ENCODE data around the gene SPZ1. TPM values are rescaled to one million over a fixed set of nuclear protein-coding genes. Genes with fewer than 3 reads are reported as not detected.

The SPZ1 gene
- polyA plus RNA-seq, 1 of the 3 experiments (the other 2 are of a cell fraction): not detected

DNA sequence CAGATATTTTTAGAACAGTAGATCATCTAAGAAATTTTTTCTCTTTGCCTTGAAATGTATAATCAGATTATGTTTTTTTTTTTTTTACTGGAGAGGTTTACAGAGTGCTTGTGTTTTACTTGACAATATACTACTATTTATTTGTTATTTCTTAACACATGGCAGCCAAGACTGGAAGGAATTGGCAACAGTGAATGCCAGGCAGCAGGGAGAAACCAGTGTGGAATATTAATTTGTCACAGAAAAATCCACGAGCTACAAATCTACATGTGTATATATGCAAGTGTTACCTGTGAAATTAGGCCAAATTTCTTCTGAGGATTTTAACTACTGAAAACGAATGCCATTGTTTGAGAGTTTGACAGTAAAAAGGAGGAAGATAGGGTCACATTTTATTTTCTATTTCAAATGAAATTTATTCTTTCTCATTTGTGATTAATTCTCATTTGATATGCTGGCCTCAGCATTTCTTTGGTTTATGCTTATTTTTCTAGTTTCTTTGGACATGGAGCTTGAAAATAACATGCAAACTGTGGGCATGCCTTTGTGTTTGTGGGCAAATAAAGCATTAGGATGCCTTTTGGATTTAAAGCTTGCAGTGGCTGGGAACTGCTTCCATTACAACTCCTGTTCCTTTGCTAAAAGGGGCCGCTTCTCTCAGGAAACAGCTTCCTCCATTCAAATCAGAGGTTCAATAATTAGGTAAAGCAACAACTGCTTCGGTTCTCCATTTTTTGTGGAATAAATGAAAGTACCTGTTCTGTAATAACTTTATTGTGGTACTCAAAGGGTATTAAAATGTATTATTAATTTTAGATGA is 49.1 kb downstream of the SPZ1 start:
- H3K9ac ChIP-seq: no peak overlapping the region
- H3K27me3 ChIP-seq (ENCODE audit: insufficient read depth): no peaks in the 10 kb centered on the region
- H3K4me3 ChIP-seq (ENCODE audit: low read depth in 2 of 2, low read length in 1 of 2): no peak overlapping the region
- H3K9me3 ChIP-seq: no peaks in the 10 kb centered on the region
- no peaks in the 10 kb centered on the region for H3K36me3 ChIP-seq (replicated peaks in 1 of 2; ENCODE audit: control insufficient read depth in 1 of 2, insufficient read depth in 2 of 2, low read length in 1 of 2)
- peaks cover 0 to 2% of the 10 kb centered on the region in 2 experiments; a peak in 1 of 4 replicates for H3K4me1 ChIP-seq (ENCODE audit: control insufficient read depth in 1 of 2, insufficient read depth in 2 of 2, low read depth in 1 of 2, low read length in 1 of 2)
- DNase-seq: no peak
- no peaks in the 10 kb centered on the region for H3K79me2 ChIP-seq (ENCODE audit: insufficient read depth)
- no peaks in the 10 kb centered on the region for H3F3A ChIP-seq (replicated peaks; ENCODE audit: insufficient read depth)
- H3K4me2 ChIP-seq: no peak overlapping the region
- TF ChIP-seq FOXJ3 (CRISPR knock-in tag; IDR thresholded peaks at IDR 0.05): no peak
- TF ChIP-seq, protein P1, sequence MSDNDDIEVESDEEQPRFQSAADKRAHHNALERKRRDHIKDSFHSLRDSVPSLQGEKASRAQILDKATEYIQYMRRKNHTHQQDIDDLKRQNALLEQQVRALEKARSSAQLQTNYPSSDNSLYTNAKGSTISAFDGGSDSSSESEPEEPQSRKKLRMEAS (IDR thresholded peaks at IDR 0.05; ENCODE audit: low read depth): no peak
- TF ChIP-seq TAF1 (IDR thresholded peaks at IDR 0.05; ENCODE audit: borderline replicate concordance, low read depth, low read length): no peak
- no peak for TF ChIP-seq TEAD4 (IDR thresholded peaks at IDR 0.05; ENCODE audit: borderline replicate concordance, insufficient read depth)
- no peak for TF ChIP-seq SMC3 (IDR thresholded peaks at IDR 0.05; ENCODE audit: low read depth, low read length)
- TF ChIP-seq, protein P2, sequence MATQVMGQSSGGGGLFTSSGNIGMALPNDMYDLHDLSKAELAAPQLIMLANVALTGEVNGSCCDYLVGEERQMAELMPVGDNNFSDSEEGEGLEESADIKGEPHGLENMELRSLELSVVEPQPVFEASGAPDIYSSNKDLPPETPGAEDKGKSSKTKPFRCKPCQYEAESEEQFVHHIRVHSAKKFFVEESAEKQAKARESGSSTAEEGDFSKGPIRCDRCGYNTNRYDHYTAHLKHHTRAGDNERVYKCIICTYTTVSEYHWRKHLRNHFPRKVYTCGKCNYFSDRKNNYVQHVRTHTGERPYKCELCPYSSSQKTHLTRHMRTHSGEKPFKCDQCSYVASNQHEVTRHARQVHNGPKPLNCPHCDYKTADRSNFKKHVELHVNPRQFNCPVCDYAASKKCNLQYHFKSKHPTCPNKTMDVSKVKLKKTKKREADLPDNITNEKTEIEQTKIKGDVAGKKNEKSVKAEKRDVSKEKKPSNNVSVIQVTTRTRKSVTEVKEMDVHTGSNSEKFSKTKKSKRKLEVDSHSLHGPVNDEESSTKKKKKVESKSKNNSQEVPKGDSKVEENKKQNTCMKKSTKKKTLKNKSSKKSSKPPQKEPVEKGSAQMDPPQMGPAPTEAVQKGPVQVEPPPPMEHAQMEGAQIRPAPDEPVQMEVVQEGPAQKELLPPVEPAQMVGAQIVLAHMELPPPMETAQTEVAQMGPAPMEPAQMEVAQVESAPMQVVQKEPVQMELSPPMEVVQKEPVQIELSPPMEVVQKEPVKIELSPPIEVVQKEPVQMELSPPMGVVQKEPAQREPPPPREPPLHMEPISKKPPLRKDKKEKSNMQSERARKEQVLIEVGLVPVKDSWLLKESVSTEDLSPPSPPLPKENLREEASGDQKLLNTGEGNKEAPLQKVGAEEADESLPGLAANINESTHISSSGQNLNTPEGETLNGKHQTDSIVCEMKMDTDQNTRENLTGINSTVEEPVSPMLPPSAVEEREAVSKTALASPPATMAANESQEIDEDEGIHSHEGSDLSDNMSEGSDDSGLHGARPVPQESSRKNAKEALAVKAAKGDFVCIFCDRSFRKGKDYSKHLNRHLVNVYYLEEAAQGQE (IDR thresholded peaks at IDR 0.05; ENCODE audit: low read depth, low read length): no peak
- no peak for TF ChIP-seq EZH2phosphoT487 (IDR thresholded peaks at IDR 0.05; ENCODE audit: borderline replicate concordance, low read depth)
- no peak for TF ChIP-seq GATA2 (CRISPR knock-in tag; IDR thresholded peaks at IDR 0.05)
- no peak for TF ChIP-seq TCF12 (IDR thresholded peaks at IDR 0.05)
- no peak for TF ChIP-seq GABPA (IDR thresholded peaks at IDR 0.05; ENCODE audit: low read depth)
- TF ChIP-seq EP300 (IDR thresholded peaks at IDR 0.05; ENCODE audit: borderline replicate concordance in 1 of 2, low read depth in 1 of 2, low read length in 1 of 2): no peak
- TF ChIP-seq NRF1 (IDR thresholded peaks at IDR 0.05; ENCODE audit: low read depth, low read length): no peak
- TF ChIP-seq MXI1 (IDR thresholded peaks at IDR 0.05; ENCODE audit: low read depth, low read length): no peak
- TF ChIP-seq, protein P3, sequence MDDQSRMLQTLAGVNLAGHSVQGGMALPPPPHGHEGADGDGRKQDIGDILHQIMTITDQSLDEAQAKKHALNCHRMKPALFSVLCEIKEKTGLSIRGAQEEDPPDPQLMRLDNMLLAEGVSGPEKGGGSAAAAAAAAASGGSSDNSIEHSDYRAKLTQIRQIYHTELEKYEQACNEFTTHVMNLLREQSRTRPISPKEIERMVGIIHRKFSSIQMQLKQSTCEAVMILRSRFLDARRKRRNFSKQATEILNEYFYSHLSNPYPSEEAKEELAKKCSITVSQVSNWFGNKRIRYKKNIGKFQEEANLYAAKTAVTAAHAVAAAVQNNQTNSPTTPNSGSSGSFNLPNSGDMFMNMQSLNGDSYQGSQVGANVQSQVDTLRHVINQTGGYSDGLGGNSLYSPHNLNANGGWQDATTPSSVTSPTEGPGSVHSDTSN (IDR thresholded peaks at IDR 0.05): no peak
- ChIA-PET POLR2A (no interaction called here), CTCF (interaction anchor here (1.1 kb wide), 1 partner anchor 11 kb away, joined by 3 read pairs; no protein-coding TSS in a partner anchor)
- no peak overlapping the region; the same call in 1 of the 2 replicates for H2AFZ ChIP-seq (ENCODE audit: low read depth)
- H3K9me2 ChIP-seq: no peaks in the 10 kb centered on the region
- 45% methylated on average over 4 of the region's 4 CpGs for WGBS (ENCODE audit: low lambda C conversion rate)
- no peak overlapping the region for H3K27ac ChIP-seq (ENCODE audit: low read depth in 2 of 2, low read length in 1 of 2)
- H4K20me1 ChIP-seq (ENCODE audit: insufficient read depth): no peaks in the 10 kb centered on the region
